ENCODE measurements around the gene SPINDOC.

DNA sequence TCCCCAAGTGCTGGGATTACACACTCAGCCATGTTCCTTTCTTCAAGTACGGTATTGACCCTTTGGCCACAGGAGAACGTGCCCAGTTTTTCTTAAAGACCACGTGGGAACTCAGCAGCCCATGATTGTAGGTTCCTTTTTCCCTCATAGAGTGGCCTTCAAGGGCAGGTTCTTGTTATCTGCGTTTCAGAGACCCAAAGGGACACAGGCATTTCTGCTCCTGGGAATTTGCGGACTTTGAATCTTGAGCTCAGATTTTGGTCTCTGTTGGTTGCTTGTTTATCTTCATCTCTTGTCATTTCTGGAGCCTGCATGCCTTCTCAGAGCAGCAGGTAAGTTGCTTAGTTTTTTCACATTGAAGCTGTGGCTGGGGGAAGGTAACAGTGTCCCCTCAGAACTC is 37.7 kb downstream of the SPINDOC start:
- no peak for TF ChIP-seq SUZ12 (IDR thresholded peaks at IDR 0.05)
- no peak for TF ChIP-seq ELF4 (IDR thresholded peaks at IDR 0.05)
- TF ChIP-seq ARNT (IDR thresholded peaks at IDR 0.05): no peak
- no peak for TF ChIP-seq FOXM1 (IDR thresholded peaks at IDR 0.05; ENCODE audit: borderline replicate concordance)
- no peak for TF ChIP-seq L3MBTL2 (conservative IDR thresholded peaks at IDR 0.05)
- TF ChIP-seq FOXA1 (IDR thresholded peaks at IDR 0.05): no peak
- no peak for TF ChIP-seq SP1 (IDR thresholded peaks at IDR 0.05)
- TF ChIP-seq NFRKB (IDR thresholded peaks at IDR 0.05): no peak
- TF ChIP-seq CTBP1 (IDR thresholded peaks at IDR 0.05; ENCODE audit: borderline replicate concordance): no peak
- TF ChIP-seq BHLHE40 (IDR thresholded peaks at IDR 0.05; ENCODE audit: borderline replicate concordance): no peak
- no peak for TF ChIP-seq TARDBP (IDR thresholded peaks at IDR 0.05)

Data from HEK293T (cell line).